WTC11 (cell line): ENCODE data around the gene KLRD1. TPM values are rescaled to one million over a fixed set of nuclear protein-coding genes. Genes with fewer than 3 reads are reported as not detected.

Source experiments
- ATAC-seq: fragments of 200-7000 bp; cut with Tn5 transposase; 2 replicates; pipeline ENCODE4 v1.10.0; 2021; ENCODE audit warnings: mild to moderate bottlenecking, moderate library complexity
- CTCF ChIA-PET: fragments of 300-600 bp; sonication (Branson Sonifier 250); formaldehyde crosslinking; loops from one replicate; lab custom pipeline; 2021; ENCODE audit warnings: antibody characterized with exemption; lab: Charles Lee
- POLR2A ChIA-PET: fragments of 350-600 bp; sonication (Branson Sonifier 250); formaldehyde crosslinking; loops from one replicate; lab custom pipeline; 2021; ENCODE audit warnings: antibody characterized with exemption; lab: Charles Lee
- DNase-seq: peaks from one replicate; pipeline ENCODE4 v3.0.0; 2021; ENCODE audit warnings: low spot score
- H3K27ac Mint-ChIP-seq: 2 replicates; pipeline ENCODE4 v1.8.0; 2021; ENCODE audit warnings: mixed read lengths
- H3K27me3 Mint-ChIP-seq: 2 replicates; pipeline ENCODE4 v1.8.0; 2021; ENCODE audit warnings: low read depth, mild to moderate bottlenecking, moderate library complexity, mixed read lengths
- H3K36me3 Mint-ChIP-seq: 2 replicates; pipeline ENCODE4 v1.8.0; 2021; ENCODE audit warnings: mixed read lengths
- H3K4me1 Mint-ChIP-seq: 2 replicates; pipeline ENCODE4 v1.8.0; 2022; ENCODE audit warnings: mixed read lengths
- H3K4me3 Mint-ChIP-seq: 2 replicates; pipeline ENCODE4 v1.8.0; 2021; ENCODE audit warnings: mild to moderate bottlenecking, moderate library complexity, mixed read lengths
- H3K9me3 Mint-ChIP-seq: 2 replicates; pipeline ENCODE4 v1.8.0; 2021; ENCODE audit warnings: mixed read lengths
- ATF1 ChIP-seq: sonication (generic); formaldehyde crosslinking; IDR thresholded peaks from 2 replicates; pipeline ENCODE4 v1.8.1; 2023; ENCODE audit warnings: mild to moderate bottlenecking, moderate library complexity, missing genetic modification reagents
- FOXJ3 ChIP-seq: sonication (generic); formaldehyde crosslinking; IDR thresholded peaks from 2 replicates; pipeline ENCODE4 v1.9.0; 2021; ENCODE audit warnings: missing genetic modification reagents, mild to moderate bottlenecking, borderline replicate concordance
- GABPB1 ChIP-seq: sonication (generic); formaldehyde crosslinking; IDR thresholded peaks from 2 replicates; pipeline ENCODE4 v1.8.1; 2023; ENCODE audit warnings: mild to moderate bottlenecking, missing genetic modification reagents
- JAZF1 ChIP-seq: fragments of 250-450 bp; sonication (Bioruptor Pico); IDR thresholded peaks from 2 replicates; pipeline ENCODE4 v1.9.0; 2021; ENCODE audit warnings: moderate library complexity, mild to moderate bottlenecking, inconsistent platforms
- NR3C1 ChIP-seq: sonication (generic); formaldehyde crosslinking; conservative IDR thresholded peaks from 2 replicates; pipeline ENCODE4 v1.8.1; 2023; ENCODE audit warnings: low read depth, mild to moderate bottlenecking, missing genetic modification reagents
- OVOL2 ChIP-seq: fragments of 250-450 bp; sonication (Bioruptor Pico); IDR thresholded peaks from 2 replicates; pipeline ENCODE4 v1.9.0; 2021; ENCODE audit warnings: mild to moderate bottlenecking, borderline replicate concordance
- SMAD4 ChIP-seq: sonication (generic); formaldehyde crosslinking; IDR thresholded peaks from 2 replicates; pipeline ENCODE4 v1.8.0; 2022; ENCODE audit warnings: mild to moderate bottlenecking, missing genetic modification reagents
- TEAD4 ChIP-seq: sonication (generic); formaldehyde crosslinking; IDR thresholded peaks from 2 replicates; pipeline ENCODE4 v1.8.0; 2022; ENCODE audit warnings: mild to moderate bottlenecking, missing genetic modification reagents
- ZNF121 ChIP-seq: sonication (generic); formaldehyde crosslinking; IDR thresholded peaks from 2 replicates; pipeline ENCODE4 v1.8.0; 2023; ENCODE audit warnings: missing genetic modification reagents
- ZNF138 ChIP-seq: sonication (generic); formaldehyde crosslinking; conservative IDR thresholded peaks from 2 replicates; pipeline ENCODE4 v1.8.1; 2022; ENCODE audit warnings: mild to moderate bottlenecking, moderate library complexity, missing genetic modification reagents
- total RNA-seq: library from RNA; stranded (reverse); gene quantifications from 3 replicates; pipeline ENCODE4 v1.2.3, GENCODE V29; 2021
- TF ChIP-seq, protein P1 (sequence below): sonication (generic); formaldehyde crosslinking; IDR thresholded peaks from 2 replicates; pipeline ENCODE4 v1.8.1; 2023; ENCODE audit warnings: mild to moderate bottlenecking, missing genetic modification reagents
- TF ChIP-seq, protein P2 (sequence below): sonication (generic); formaldehyde crosslinking; IDR thresholded peaks from 2 replicates; pipeline ENCODE4 v1.8.1; 2023; ENCODE audit warnings: mild to moderate bottlenecking, missing genetic modification reagents, moderate library complexity
- TF ChIP-seq, protein P3 (sequence below): sonication (generic); formaldehyde crosslinking; IDR thresholded peaks from 2 replicates; pipeline ENCODE4 v1.8.0; 2023; ENCODE audit warnings: missing genetic modification reagents, mild to moderate bottlenecking, borderline replicate concordance
- TF ChIP-seq, protein P4 (sequence below): sonication (generic); formaldehyde crosslinking; IDR thresholded peaks from 2 replicates; pipeline ENCODE4 v1.8.1; 2023; ENCODE audit warnings: mild to moderate bottlenecking, missing genetic modification reagents
- TF ChIP-seq, protein P5 (sequence below): fragments of 200-600 bp; IDR thresholded peaks from 2 replicates; pipeline ENCODE4 v1.8.0; 2022; ENCODE audit warnings: antibody characterized with exemption
- TF ChIP-seq, protein P6 (sequence below): sonication (generic); formaldehyde crosslinking; IDR thresholded peaks from 2 replicates; pipeline ENCODE4 v1.8.0; 2022; ENCODE audit warnings: mild to moderate bottlenecking, missing genetic modification reagents
- TF ChIP-seq, protein P7 (sequence below): sonication (generic); formaldehyde crosslinking; conservative IDR thresholded peaks from 2 replicates; pipeline ENCODE4 v1.8.1; 2022; ENCODE audit warnings: mild to moderate bottlenecking, missing genetic modification reagents
- TF ChIP-seq, protein P8 (sequence below): fragments of 250-450 bp; sonication (Bioruptor Pico); conservative IDR thresholded peaks from 2 replicates; pipeline ENCODE4 v1.9.0; 2021; ENCODE audit warnings: mild to moderate bottlenecking

Gene KLRD1
- total RNA-seq, 1 experiment from 2014 or later: 0.55 TPM

DNA sequence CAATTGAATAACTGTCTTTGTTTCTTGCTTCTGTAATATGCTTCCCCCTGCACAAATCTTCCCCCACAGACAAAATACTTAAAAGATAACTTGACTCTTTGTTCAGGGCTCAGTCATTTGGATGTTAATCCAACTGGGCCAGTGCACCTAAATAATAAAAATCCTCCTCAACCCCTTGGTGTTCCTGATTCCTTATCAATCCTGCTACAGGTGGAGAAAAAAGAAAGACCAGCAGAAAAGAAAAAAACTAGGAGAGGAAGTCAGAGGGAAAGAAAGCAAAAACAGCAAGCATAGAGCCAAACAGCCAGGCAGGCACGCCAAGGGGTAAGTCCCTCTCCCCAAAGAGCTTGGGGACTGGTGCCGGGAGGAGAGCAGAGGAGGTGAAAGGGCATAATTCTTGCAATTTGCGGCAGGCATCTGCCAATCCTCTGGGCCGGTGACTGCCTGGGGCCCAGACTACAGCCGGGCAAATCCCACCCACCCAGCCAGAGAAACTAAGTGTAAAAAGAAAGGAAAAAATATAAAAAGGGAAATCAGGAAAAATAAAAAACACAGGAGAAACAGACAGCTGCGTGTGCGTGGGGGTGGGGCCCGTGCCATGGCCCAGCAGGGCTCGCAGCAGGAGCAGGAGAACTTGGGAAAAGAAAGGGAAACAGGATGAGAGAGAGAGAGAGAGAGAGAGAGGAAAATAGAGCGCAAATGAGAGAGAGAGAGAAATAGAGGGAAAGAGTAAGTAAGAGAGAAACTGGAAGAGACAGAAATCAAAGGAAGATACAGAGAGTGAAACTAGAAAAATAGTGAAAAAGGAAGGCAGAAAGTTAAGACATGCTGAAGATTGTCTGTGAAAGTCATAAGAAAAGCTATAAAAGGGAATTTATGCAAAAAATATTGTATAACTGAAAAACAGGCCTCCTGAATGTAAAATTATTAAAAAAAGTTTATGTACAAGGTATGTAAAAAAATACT is 60.8 kb downstream of the KLRD1 start:
- H3K9me3 Mint-ChIP-seq: peaks cover 6% of the 10 kb centered on the region
- no peaks in the 10 kb centered on the region for H3K27me3 Mint-ChIP-seq
- ATAC-seq (no peak), DNase-seq (no peak)
- H3K4me3 Mint-ChIP-seq: peak overlapping the region; percentile 2
- peaks cover 5% of the 10 kb centered on the region for H3K36me3 Mint-ChIP-seq
- H3K27ac Mint-ChIP-seq: peak overlapping the region; percentile 64
- no peak for TF ChIP-seq JAZF1 (CRISPR knock-in tag)
- TF ChIP-seq, protein P1, sequence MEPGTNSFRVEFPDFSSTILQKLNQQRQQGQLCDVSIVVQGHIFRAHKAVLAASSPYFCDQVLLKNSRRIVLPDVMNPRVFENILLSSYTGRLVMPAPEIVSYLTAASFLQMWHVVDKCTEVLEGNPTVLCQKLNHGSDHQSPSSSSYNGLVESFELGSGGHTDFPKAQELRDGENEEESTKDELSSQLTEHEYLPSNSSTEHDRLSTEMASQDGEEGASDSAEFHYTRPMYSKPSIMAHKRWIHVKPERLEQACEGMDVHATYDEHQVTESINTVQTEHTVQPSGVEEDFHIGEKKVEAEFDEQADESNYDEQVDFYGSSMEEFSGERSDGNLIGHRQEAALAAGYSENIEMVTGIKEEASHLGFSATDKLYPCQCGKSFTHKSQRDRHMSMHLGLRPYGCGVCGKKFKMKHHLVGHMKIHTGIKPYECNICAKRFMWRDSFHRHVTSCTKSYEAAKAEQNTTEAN: no peak
- TF ChIP-seq, protein P2, sequence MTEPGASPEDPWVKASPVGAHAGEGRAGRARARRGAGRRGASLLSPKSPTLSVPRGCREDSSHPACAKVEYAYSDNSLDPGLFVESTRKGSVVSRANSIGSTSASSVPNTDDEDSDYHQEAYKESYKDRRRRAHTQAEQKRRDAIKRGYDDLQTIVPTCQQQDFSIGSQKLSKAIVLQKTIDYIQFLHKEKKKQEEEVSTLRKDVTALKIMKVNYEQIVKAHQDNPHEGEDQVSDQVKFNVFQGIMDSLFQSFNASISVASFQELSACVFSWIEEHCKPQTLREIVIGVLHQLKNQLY (CRISPR knock-in tag): no peak
- TF ChIP-seq, protein P3, sequence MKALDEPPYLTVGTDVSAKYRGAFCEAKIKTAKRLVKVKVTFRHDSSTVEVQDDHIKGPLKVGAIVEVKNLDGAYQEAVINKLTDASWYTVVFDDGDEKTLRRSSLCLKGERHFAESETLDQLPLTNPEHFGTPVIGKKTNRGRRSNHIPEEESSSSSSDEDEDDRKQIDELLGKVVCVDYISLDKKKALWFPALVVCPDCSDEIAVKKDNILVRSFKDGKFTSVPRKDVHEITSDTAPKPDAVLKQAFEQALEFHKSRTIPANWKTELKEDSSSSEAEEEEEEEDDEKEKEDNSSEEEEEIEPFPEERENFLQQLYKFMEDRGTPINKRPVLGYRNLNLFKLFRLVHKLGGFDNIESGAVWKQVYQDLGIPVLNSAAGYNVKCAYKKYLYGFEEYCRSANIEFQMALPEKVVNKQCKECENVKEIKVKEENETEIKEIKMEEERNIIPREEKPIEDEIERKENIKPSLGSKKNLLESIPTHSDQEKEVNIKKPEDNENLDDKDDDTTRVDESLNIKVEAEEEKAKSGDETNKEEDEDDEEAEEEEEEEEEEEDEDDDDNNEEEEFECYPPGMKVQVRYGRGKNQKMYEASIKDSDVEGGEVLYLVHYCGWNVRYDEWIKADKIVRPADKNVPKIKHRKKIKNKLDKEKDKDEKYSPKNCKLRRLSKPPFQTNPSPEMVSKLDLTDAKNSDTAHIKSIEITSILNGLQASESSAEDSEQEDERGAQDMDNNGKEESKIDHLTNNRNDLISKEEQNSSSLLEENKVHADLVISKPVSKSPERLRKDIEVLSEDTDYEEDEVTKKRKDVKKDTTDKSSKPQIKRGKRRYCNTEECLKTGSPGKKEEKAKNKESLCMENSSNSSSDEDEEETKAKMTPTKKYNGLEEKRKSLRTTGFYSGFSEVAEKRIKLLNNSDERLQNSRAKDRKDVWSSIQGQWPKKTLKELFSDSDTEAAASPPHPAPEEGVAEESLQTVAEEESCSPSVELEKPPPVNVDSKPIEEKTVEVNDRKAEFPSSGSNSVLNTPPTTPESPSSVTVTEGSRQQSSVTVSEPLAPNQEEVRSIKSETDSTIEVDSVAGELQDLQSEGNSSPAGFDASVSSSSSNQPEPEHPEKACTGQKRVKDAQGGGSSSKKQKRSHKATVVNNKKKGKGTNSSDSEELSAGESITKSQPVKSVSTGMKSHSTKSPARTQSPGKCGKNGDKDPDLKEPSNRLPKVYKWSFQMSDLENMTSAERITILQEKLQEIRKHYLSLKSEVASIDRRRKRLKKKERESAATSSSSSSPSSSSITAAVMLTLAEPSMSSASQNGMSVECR (CRISPR knock-in tag): no peak
- no peak for TF ChIP-seq TEAD4
- no peak for TF ChIP-seq FOXJ3 (CRISPR knock-in tag)
- no peak for TF ChIP-seq OVOL2 (CRISPR knock-in tag)
- TF ChIP-seq, protein P4, sequence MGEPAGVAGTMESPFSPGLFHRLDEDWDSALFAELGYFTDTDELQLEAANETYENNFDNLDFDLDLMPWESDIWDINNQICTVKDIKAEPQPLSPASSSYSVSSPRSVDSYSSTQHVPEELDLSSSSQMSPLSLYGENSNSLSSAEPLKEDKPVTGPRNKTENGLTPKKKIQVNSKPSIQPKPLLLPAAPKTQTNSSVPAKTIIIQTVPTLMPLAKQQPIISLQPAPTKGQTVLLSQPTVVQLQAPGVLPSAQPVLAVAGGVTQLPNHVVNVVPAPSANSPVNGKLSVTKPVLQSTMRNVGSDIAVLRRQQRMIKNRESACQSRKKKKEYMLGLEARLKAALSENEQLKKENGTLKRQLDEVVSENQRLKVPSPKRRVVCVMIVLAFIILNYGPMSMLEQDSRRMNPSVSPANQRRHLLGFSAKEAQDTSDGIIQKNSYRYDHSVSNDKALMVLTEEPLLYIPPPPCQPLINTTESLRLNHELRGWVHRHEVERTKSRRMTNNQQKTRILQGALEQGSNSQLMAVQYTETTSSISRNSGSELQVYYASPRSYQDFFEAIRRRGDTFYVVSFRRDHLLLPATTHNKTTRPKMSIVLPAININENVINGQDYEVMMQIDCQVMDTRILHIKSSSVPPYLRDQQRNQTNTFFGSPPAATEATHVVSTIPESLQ (CRISPR knock-in tag): no peak
- TF ChIP-seq, protein P5, sequence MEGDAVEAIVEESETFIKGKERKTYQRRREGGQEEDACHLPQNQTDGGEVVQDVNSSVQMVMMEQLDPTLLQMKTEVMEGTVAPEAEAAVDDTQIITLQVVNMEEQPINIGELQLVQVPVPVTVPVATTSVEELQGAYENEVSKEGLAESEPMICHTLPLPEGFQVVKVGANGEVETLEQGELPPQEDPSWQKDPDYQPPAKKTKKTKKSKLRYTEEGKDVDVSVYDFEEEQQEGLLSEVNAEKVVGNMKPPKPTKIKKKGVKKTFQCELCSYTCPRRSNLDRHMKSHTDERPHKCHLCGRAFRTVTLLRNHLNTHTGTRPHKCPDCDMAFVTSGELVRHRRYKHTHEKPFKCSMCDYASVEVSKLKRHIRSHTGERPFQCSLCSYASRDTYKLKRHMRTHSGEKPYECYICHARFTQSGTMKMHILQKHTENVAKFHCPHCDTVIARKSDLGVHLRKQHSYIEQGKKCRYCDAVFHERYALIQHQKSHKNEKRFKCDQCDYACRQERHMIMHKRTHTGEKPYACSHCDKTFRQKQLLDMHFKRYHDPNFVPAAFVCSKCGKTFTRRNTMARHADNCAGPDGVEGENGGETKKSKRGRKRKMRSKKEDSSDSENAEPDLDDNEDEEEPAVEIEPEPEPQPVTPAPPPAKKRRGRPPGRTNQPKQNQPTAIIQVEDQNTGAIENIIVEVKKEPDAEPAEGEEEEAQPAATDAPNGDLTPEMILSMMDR: no peak
- ChIA-PET POLR2A (no interaction called here), CTCF (no interaction called here)
- peaks cover 49% of the 10 kb centered on the region for H3K4me1 Mint-ChIP-seq

DNA sequence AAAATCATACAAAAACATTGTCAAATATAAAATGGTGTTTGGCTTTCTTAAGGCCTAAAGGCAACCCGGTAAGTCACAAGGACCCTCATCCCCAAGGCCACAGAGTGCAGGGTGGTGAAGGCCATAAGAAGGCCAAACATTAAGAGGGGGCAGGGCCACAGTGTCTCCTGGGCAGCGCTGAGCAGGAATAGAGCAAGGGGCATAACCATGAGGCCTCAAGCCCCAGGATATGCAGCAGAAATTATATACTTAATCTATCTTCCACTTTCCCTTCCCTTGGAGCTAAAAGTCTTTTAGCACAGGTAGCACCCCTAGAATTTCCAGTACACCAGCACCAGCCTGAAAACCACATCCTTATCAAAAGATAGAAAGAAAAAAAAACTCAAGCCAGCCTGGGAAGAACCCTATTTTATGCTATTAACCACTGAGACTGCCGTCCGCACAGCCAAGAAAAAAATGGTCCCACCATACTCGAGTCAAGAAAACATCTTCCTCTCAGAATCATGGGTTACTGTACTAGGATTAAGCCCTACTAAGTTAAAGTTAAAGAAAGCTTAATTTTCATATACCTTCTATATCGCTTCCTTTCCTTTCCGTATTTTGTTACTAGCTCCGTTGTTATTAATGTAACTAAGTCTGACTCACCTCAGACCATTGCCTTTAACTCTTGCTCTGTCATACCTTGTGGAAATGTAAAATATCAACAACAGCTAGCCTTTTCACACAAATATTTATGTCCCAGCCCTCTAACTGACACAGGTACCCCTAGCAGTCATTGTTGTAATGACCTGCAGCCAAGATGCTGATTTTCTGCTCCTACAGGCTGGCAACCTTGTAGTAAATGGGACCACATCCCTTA is 62.1 kb downstream of the KLRD1 start:
- no peak overlapping the region for H3K27ac Mint-ChIP-seq
- no peaks in the 10 kb centered on the region for H3K27me3 Mint-ChIP-seq
- H3K4me3 Mint-ChIP-seq: no peak overlapping the region
- peaks cover 49% of the 10 kb centered on the region for H3K4me1 Mint-ChIP-seq
- no peak for DNase-seq
- peaks cover 6% of the 10 kb centered on the region for H3K9me3 Mint-ChIP-seq
- H3K36me3 Mint-ChIP-seq: peaks cover 5% of the 10 kb centered on the region
- POLR2A ChIA-PET: no interaction called here
- CTCF ChIA-PET: no interaction called here
- no peak for ATAC-seq
- TF ChIP-seq NR3C1 (CRISPR knock-in tag) (no peak), GABPB1 (no peak), SMAD4 (CRISPR knock-in tag) (no peak), ATF1 (no peak), ZNF138 (CRISPR knock-in tag) (no peak), ZNF121 (no peak)
- TF ChIP-seq, protein P6, sequence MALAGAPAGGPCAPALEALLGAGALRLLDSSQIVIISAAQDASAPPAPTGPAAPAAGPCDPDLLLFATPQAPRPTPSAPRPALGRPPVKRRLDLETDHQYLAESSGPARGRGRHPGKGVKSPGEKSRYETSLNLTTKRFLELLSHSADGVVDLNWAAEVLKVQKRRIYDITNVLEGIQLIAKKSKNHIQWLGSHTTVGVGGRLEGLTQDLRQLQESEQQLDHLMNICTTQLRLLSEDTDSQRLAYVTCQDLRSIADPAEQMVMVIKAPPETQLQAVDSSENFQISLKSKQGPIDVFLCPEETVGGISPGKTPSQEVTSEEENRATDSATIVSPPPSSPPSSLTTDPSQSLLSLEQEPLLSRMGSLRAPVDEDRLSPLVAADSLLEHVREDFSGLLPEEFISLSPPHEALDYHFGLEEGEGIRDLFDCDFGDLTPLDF: no peak
- TF ChIP-seq, protein P7, sequence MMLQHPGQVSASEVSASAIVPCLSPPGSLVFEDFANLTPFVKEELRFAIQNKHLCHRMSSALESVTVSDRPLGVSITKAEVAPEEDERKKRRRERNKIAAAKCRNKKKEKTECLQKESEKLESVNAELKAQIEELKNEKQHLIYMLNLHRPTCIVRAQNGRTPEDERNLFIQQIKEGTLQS: no peak
- TF ChIP-seq, protein P8, sequence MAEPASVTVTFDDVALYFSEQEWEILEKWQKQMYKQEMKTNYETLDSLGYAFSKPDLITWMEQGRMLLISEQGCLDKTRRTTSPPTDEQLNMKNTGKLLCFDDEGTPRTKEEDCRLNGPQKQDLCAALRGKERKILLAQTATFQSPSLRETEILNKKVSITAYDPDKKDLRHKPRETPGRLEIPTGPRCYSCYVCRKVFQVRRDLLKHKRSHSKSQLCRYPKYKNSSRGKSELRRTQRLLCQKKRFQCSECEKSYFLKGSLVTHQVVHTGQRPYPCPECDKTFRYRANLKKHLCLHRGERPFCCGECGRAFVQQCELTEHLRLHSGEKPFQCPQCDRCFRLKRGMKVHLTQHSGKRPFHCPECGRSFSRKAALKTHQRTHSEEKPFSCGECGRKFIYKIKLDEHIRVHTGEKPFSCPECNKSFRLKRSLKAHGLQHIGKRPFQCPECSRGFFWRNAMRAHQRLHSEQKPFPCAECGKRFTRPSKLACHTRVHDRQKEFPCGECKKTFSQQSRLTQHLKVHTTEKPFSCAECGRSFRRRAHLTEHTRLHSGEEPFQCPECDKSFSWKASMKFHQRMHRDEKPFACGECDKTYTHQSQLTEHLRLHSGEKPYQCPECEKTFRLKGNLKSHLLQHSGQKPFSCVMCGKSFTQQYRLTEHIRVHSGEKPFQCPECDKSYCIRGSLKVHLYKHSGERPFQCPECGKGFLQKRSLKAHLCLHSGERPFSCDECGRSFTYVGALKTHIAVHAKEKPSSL: no peak
